Measurements from ENCODE around the gene HPX. TPM values are rescaled to one million over a fixed set of nuclear protein-coding genes. Genes with fewer than 3 reads are reported as not detected.

Gene HPX
- total RNA-seq, 4 donors from 2014 or later = 8.7 to 17.6 TPM; not detected in 2

DNA sequence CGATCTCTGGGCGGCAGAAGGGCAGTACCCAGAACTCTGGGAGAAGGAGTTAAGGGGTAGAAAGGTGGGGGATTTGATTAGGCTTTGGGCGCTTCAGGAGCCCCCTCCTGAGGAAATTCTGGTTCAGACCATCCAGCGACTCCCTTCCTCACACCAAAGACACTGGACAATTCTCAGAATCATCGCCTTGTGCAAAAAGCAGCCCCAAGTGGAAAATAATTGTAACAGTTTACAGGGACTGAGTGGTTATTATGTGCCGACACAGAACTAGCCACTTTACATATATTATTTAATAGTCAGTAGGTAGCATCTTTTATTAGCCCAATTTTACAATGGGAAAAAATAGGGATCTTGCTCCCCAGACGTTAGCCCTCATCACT is 33.6 kb upstream of the HPX start:
- in situ Hi-C loops (cut with MboI; ENCODE audit: low sequenced_read_pairs in 4 of 4) = loop anchor here in 1 of 4 donors (10.0 kb wide), 1 partner anchor 130 kb away; the partner anchor contains the start of genes ILK and RRP8
- ATAC-seq = peak in 1 of 2 donors; percentile 4
- Histone ChIP-seq H3K4me1 (peaks cover 14 to 15% of the 10 kb centered on the region in 2 donors), H3K27me3 (no peaks in the 10 kb centered on the region), H3K27ac (peak overlapping the region; percentile 87 to 99 (median 92)), H3K4me3 (peak overlapping the region; percentile 55 to 77 (median 72)), H3K36me3 (peaks cover 0 to 26% of the 10 kb centered on the region in 2 donors), H3K9me3 (no peaks in the 10 kb centered on the region)
- intact Hi-C loops (cut with DNase I; ENCODE audit: low total_unique reads) = loop anchor here (1.0 kb wide), 1 partner anchor 209 kb away; the partner anchor contains the start of gene MRPL17
- no peak for DNase-seq
- TF ChIP-seq, protein P1, sequence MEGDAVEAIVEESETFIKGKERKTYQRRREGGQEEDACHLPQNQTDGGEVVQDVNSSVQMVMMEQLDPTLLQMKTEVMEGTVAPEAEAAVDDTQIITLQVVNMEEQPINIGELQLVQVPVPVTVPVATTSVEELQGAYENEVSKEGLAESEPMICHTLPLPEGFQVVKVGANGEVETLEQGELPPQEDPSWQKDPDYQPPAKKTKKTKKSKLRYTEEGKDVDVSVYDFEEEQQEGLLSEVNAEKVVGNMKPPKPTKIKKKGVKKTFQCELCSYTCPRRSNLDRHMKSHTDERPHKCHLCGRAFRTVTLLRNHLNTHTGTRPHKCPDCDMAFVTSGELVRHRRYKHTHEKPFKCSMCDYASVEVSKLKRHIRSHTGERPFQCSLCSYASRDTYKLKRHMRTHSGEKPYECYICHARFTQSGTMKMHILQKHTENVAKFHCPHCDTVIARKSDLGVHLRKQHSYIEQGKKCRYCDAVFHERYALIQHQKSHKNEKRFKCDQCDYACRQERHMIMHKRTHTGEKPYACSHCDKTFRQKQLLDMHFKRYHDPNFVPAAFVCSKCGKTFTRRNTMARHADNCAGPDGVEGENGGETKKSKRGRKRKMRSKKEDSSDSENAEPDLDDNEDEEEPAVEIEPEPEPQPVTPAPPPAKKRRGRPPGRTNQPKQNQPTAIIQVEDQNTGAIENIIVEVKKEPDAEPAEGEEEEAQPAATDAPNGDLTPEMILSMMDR (IDR thresholded peaks at IDR 0.05 in 4 of 5, conservative IDR thresholded peaks at IDR 0.05 in 1 of 5) = no peak
- no peak for TF ChIP-seq POLR2A (IDR thresholded peaks at IDR 0.05)

DNA sequence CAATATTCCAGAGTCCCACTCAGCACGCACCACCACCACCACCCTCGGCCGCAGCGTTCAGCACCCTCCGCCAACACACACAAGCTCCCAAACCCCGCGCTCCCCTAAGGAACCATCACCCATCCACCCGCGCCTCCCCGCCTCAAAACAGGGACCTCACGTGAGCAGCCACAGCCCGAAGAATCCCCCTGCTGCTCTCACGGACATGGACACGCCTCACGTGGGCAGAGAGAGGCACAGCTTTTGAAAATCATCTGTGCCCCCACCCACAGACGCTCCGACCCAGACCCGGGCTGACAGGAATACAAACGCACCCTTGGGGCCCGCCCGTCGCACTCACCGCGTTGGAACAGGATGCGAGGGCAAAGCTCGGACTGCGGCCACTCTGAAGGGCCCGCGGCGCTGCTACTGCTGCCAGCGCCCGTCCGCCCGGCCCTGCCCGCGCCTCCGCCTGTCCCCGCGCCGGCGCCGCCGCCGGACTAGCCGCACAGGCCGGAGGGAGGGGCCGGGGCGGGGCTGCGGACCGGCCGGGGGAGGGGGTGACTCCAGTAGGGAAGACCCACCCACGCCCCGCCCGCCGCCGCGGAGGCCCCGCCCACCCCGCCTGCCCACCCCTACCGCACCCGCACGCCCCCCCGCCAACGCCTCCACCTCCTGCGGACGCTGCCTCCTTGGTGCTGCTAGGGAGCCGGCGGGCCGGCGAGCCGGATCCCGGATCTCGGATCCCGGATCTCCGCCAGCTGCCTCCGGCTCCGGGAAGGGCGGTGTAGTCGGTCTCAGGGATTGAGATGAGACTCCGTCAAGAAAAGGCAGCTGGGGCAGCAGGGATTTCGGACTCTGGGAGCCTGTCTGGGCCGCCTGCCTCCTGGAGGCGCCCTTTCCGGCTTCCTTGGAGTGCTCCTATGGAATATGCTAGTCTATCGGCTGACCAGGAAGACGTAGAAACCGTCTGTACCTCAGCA is 32.9 kb upstream of the HPX start, which contains the start of gene TRIM3:
TSS of gene TRIM3 (minus strand) at position 491 of the 962 bp plus-strand sequence. CDS start 8,246 bp downstream, outside the sequence.
- intact Hi-C loops (cut with DNase I; ENCODE audit: low total_unique reads) (loop anchor here (1.0 to 2.0 kb wide), 3 partner anchors 54 to 210 kb away; partner anchors contain the start of genes APBB1, MRPL17 and SMPD1), in situ Hi-C loops (cut with MboI; ENCODE audit: low sequenced_read_pairs in 4 of 4) (loop anchor here in 1 of 4 donors (10.0 kb wide), 1 partner anchor 131 kb away; the partner anchor contains the start of genes ILK and RRP8)
- DNase-seq = peak; percentile 92 to 93
- Histone ChIP-seq H3K4me3 (peak within 1 kb of the TSS; percentile 75 to 94 (median 80)), H3K9me3 (no peaks in the 10 kb centered on the region), H3K27me3 (no peaks in the 10 kb centered on the region), H3K27ac (peak within 1 kb of the TSS; percentile 87 to 99 (median 92)), H3K4me1 (peaks cover 14 to 15% of the 10 kb centered on the region in 2 donors), H3K36me3 (peaks cover 0 to 21% of the 10 kb centered on the region in 2 donors)
- TF ChIP-seq, protein P1 (IDR thresholded peaks at IDR 0.05 in 4 of 5, conservative IDR thresholded peaks at IDR 0.05 in 1 of 5) = peak in 2 of 5 experiments; percentile 17 to 21
- peak; percentile 87 to 93 for TF ChIP-seq POLR2A (IDR thresholded peaks at IDR 0.05)
- ATAC-seq = peak; percentile 81 to 84

DNA sequence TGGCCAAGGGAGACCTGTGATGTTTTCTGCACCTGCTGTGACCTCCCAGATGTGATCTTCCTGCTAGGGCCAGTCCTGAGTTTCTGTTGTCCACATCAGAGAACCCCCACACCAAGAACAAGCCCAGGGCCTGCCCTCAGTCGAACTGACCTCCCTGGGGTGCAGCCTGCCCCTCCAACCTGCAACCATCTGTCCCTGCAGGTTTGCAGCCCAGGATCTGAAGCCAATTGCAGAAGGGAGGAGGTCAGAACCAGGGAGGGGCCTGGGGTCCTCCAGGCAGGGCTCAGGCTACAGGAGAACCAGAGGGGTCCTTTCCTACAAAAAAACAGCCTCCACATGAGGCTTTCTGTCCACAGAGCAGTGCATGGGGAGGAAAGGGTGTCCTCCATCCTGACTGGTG is 32.1 kb upstream of the HPX start:
- H3K4me3 ChIP-seq = peak overlapping the region; percentile 75 to 94 (median 80)
- ATAC-seq (no peak), DNase-seq (no peak)
- intact Hi-C loops (cut with DNase I; ENCODE audit: low total_unique reads) = loop anchor here (1.0 to 2.0 kb wide), 2 partner anchors 54 to 82 kb away; partner anchors contain the start of genes APBB1 and SMPD1
- H3K36me3 ChIP-seq = peaks cover 0 to 13% of the 10 kb centered on the region in 2 donors
- peaks cover 14 to 15% of the 10 kb centered on the region in 2 donors for H3K4me1 ChIP-seq
- TF ChIP-seq, protein P1 (IDR thresholded peaks at IDR 0.05 in 4 of 5, conservative IDR thresholded peaks at IDR 0.05 in 1 of 5) = no peak
- TF ChIP-seq POLR2A (IDR thresholded peaks at IDR 0.05) = no peak
- no peaks in the 10 kb centered on the region for H3K9me3 ChIP-seq
- H3K27me3 ChIP-seq = no peaks in the 10 kb centered on the region
- in situ Hi-C loops (cut with MboI; ENCODE audit: low sequenced_read_pairs in 4 of 4) = loop anchor here in 1 of 4 donors (10.0 kb wide), 1 partner anchor 132 kb away; the partner anchor contains the start of genes ILK and RRP8
- peak overlapping the region; percentile 87 to 99 (median 92) for H3K27ac ChIP-seq

DNA sequence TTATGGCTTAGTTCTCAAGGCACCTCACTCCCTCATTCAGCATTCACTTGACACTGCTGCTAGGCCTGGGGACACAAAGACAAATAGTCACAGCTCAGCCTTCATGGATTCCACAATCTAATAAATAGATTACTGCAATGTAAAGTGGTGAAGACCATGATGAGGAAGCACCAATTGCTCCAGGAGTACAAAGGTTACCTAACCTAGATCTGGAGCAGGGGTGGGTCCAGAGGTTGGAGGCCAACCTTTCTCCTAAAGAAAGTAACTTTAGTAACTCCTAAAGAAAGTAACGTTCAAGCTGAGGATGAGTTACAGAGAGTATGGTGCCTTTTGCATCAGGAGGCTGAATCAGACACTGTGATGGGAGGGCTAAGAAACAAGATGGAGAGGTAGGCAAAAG is 28.8 kb upstream of the HPX start:
- Histone ChIP-seq H3K27me3 (no peaks in the 10 kb centered on the region), H3K27ac (peak overlapping the region in 3 of 4 donors; percentile 40 to 53 (median 52)), H3K36me3 (peaks cover 0 to 3% of the 10 kb centered on the region in 2 donors), H3K4me3 (no peak overlapping the region), H3K9me3 (no peaks in the 10 kb centered on the region), H3K4me1 (peaks cover 14 to 25% of the 10 kb centered on the region in 2 donors)
- no peak for ATAC-seq
- in situ Hi-C loops (cut with MboI; ENCODE audit: low sequenced_read_pairs in 4 of 4) (no loop called here), intact Hi-C loops (cut with DNase I; ENCODE audit: low total_unique reads) (no loop called here)
- no peak for DNase-seq
- no peak for TF ChIP-seq POLR2A (IDR thresholded peaks at IDR 0.05)
- TF ChIP-seq, protein P1 (IDR thresholded peaks at IDR 0.05 in 4 of 5, conservative IDR thresholded peaks at IDR 0.05 in 1 of 5) = no peak
